Gastrocnemius medialis (tissue), 4 donors: ENCODE results near the gene CEACAM7.

Experiments
- POLR2A ChIP-seq, 2 donors: fragments of 450-650 bp; IDR thresholded peaks; one replicate each; pipeline ENCODE4 v1.6.1; 2017; ENCODE audit warnings: antibody characterized with exemption in 2 of 2, mild to moderate bottlenecking in 2 of 2, moderate library complexity in 2 of 2
- TF ChIP-seq, protein P1 (sequence below), 5 experiments: fragments of 450-650 bp in 3 of 5; fragments of 200-600 bp in 2 of 5; sonication (generic) in 2 of 5; IDR thresholded peaks in 4 of 5; conservative IDR thresholded peaks in 1 of 5; 1 replicate in 4 of 5; 2 replicates in 1 of 5; pipeline ENCODE4 v1.5.1; 2016 to 2019; ENCODE audit warnings: antibody characterized with exemption in 5 of 5, mild to moderate bottlenecking in 3 of 5, moderate library complexity in 3 of 5

DNA sequence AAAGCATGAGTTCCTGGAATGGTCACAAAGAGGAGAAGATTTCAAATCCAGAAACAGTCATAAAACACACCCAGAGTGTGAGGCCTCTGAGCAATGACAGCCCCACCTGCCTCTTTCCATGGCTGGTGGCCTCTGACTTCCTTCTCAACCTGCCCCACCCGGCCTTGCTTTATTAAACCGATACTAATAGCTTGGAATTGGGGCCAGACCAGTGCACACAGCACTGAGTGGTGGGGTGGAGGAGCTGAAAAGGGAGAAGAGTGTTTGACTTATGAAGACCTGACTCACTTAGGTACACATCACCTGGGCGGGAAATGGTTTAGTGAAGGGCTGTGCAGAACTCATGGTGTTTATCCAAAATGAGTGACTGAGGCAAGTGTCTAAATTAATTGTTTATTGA is 46.5 kb upstream of the CEACAM7 start:
- TF ChIP-seq, protein P1, sequence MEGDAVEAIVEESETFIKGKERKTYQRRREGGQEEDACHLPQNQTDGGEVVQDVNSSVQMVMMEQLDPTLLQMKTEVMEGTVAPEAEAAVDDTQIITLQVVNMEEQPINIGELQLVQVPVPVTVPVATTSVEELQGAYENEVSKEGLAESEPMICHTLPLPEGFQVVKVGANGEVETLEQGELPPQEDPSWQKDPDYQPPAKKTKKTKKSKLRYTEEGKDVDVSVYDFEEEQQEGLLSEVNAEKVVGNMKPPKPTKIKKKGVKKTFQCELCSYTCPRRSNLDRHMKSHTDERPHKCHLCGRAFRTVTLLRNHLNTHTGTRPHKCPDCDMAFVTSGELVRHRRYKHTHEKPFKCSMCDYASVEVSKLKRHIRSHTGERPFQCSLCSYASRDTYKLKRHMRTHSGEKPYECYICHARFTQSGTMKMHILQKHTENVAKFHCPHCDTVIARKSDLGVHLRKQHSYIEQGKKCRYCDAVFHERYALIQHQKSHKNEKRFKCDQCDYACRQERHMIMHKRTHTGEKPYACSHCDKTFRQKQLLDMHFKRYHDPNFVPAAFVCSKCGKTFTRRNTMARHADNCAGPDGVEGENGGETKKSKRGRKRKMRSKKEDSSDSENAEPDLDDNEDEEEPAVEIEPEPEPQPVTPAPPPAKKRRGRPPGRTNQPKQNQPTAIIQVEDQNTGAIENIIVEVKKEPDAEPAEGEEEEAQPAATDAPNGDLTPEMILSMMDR (IDR thresholded peaks at IDR 0.05 in 4 of 5, conservative IDR thresholded peaks at IDR 0.05 in 1 of 5) = no peak
- TF ChIP-seq POLR2A (IDR thresholded peaks at IDR 0.05) = no peak
